Stimulated activated CD4-positive, alpha-beta T cell treated with anti-CD3 and anti-CD28 coated beads, Interleukin-15, amount 100 ng/mL, for 1 hour (primary cell): Measurements from ENCODE around the gene UBE2H.
"Not testable (repeated sequence)": the region's sequence is repeated elsewhere in the genome, so short reads cannot be mapped to it uniquely, and the experiment has no call there.

Experiments
- DNase-seq, 2 donors: peaks; one replicate each; pipeline ENCODE4 v3.0.0-alpha.2; 2020; ENCODE audit warnings: low read depth in 1 of 2, low spot score in 1 of 2

The UBE2H gene

DNA sequence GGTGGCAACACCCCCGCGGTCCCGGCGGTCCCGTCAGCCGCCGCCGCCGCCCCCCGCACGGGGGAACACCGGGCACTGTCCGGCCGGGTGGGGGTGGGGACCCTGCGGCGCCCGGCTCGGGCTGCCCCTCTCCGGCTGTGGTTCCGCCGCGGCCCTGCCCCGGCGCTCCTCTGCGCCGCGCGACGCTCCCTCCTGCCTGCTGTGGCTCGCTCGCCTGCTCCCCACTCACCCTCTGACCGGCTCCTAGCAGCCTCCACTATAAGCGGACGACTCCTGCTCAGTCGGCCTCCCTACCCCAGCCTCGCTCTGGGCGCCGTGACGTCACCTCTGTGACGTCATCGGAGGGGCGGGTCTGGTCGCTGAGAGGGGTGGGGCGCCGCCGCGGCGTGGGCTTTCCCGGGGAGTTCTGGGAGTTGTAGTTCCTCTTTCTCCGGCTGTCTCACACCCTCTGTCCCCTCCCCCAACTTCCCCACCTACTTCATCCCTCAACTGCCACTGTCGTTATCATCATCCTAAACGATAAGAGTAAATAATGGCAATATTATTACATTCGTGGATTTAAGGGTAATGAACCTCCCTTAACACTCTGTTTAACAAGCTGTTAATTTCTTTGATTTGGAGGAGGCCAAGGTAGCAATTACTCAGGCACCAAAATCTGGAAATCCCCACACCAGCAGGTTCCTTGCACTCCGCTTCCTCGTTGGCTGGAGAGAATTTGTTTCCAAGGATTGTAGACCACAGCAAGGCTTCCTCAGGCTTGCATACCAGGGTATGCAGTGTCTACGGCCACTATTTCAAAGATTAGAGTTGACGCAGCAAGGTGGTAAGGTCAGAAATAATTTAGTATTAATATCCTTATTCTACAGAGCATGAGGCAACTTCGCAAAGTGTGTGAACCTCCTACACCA, at the start of gene UBE2H:
Gene UBE2H (minus strand): TSS at position 308 of the 908 bp plus-strand sequence. CDS start 405 bp downstream, outside the sequence.
- peak; percentile 86 to 95 for DNase-seq

DNA sequence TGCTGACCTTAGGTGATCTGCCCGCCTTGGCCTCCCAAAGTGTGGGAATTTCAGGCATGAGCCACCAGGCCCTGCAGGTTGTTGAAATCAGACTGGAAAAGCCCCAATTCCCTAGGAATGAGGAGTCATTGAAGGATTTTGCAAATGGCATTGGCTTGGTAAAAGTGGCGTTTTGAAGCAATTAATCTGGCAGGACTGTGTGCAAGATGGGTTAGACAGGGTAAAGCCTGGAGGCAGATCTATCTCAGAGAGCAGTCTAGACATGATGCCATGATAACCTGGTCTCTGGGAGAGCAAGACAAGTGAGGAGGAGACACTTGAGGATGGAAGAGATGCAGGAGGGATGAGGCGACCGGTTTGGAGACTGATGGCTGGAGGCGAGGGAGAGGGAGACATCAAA, 45.7 kb upstream of the UBE2H start:
- no peak for DNase-seq

DNA sequence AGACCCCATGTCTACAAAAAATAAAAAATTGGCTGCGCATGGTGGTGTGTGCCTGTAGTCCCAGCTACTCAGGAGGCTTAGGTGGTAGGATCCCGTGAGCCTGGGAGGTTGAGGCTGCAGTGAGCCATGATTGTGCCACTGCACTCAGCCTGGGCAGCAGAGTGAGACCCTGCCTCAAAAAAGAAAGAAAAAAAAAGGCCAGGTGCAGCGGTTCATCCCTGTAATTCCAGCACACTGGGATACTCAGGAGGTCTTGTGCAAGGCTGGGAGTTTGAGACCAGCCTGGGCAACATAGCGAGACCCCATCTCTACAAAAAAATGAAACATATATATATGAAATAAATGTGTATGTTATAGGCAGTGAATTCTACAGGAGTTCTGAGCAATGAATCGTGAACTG, 44.5 kb upstream of the UBE2H start:
- no peak for DNase-seq

DNA sequence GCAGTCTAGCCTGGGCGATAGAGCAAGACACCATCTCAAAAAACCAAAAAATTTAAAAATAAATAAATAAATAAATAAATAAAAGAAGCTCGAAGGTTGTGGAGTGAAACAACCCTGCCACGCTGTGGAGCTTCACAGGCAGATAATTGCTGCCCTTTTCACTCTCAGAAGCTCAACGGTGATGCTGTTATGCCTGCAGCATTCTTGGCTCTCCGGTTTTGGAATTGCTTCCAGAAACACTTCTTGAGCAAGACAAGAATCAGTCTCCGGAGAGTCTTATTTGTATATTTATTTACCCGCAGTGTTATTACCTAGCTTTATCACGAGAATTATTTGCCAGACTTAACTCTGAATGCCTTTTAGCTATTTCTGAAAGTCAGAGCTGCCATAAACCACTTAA, 40.5 kb upstream of the UBE2H start:
- DNase-seq = no peak

GRCh38 chr7:129990403-129991192, 37.8 kb upstream of the UBE2H start:
- no peak for DNase-seq

- DNase-seq = peak in 1 of 2 donors; percentile 10
Measured at GRCh38 chr7:129989466-129989865, 36.7 kb upstream of the UBE2H start.

GRCh38 chr7:129986600-129986999, 33.8 kb upstream of the UBE2H start:
- no peak for DNase-seq

DNA sequence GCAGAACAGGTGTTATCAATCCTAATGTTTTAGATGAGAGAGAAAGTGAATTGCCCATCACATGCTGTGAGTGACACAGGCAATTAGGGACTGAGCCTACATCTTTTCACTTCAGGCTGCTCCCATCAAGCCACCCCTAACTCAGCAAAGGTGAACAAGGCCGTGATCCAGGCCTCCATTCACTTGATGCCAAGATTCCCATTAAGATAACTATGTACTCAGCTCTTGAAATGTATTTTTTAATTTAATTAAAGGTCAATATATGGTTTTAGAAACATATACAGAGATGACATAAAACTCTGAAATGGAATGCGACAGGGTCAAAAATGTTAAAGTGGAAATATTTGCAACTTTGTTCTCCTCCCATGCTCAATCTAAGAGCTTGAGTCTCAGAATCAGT, 27.9 kb upstream of the UBE2H start:
- no peak for DNase-seq

DNA sequence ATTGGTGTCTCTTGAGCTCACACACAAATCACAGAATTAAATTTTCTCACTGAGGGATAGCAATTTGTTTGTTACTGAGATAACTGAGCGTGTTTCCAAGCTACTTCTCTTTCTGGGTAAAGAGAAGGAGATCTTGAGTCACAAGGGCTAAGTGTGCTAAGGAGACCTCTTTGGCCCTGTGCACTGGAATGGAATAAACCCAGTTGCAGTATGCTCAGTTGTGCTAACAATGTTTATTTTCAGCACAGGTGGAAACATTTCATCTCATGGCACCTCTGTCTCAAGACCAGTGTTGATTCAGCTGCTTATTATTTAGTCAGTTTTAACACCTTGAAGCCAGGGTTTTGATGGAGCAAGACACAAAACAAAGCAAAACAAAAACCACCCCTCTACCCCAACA, 22.5 kb upstream of the UBE2H start:
- no peak for DNase-seq

DNA sequence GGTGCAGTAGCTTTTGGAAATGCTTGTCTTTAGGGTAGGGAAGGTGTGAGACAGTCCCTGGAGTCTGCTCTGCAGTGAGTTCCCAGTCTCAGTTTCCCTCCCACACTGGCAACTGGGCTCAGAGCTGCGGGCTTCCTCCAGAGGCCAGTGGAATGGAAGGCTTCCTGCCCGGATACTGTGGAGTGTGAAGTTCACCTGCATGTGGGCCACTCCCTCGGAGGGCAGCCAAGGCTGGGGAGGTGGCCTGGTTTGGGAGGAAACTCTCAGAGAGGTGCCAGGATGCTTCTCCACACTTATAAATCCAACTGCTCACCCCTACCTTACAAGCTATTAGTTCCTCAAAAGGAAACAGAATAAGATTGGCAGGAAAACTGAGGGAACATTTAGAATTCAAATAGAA, 18.1 kb upstream of the UBE2H start:
- DNase-seq = no peak

DNA sequence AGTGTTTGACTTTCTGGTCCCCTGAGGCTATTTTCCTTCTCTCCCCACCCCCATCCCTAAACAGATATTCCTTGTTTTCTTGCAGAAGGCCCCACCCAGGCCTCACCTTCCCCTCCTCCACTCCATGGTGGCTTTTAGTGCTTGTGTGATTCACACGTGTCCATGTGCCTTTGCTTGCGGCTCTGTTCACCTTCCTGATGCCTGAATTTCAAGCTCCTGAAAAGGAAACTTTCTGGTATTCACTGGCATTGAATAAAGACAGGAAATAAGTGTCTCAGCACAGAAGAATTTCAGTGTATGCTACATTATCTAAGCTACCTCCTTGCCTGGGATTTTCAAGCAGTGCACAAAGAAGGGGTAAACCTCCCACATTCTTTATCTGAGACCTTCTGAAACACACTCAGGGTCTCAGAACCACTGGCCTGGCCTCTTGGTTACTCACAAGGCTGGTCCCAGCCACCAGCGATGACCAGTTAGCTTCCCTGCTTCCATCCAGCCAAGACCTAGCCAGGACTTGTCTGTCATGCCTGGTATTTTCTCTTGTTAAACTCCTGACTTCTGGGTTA, 17.2 kb upstream of the UBE2H start:
- DNase-seq = no peak

GRCh38 chr7:129968592-129969383, 16.0 kb upstream of the UBE2H start:
- DNase-seq = no peak

- DNase-seq = not testable (repeated sequence)
Measured at GRCh38 chr7:129960204-129960475, 7.4 kb upstream of the UBE2H start.

- DNase-seq = no peak
Measured at GRCh38 chr7:129959471-129960203, 6.9 kb upstream of the UBE2H start.

GRCh38 chr7:129958643-129959470, 6.1 kb upstream of the UBE2H start:
- no peak for DNase-seq

- no peak for DNase-seq
Measured at GRCh38 chr7:129955993-129956543, 3.3 kb upstream of the UBE2H start.

- peak in 1 of 2 donors; percentile 4 for DNase-seq
Measured at GRCh38 chr7:129952086-129952652, 591 bp downstream of the UBE2H start.

- no peak for DNase-seq
Measured at GRCh38 chr7:129951226-129952085, 1.3 kb downstream of the UBE2H start.
